HG03460 (cell line): Measurements from ENCODE around the gene NSD1.
"Not testable (repeated sequence)": the region's sequence is repeated elsewhere in the genome, so short reads cannot be mapped to it uniquely, and the experiment has no call there.

Experiments used
- ATAC-seq: cut with Tn5 transposase; IDR thresholded peaks from one replicate; pipeline ENCODE4 v1.9.1; 2021; ENCODE audit not compliant: unreplicated experiment

Gene NSD1

GRCh38 chr5:177303925-177304391 lies 170.4 kb downstream of the NSD1 start:
- no peak for ATAC-seq

- no peak for ATAC-seq
These were observed 171.0 kb downstream of the NSD1 start for GRCh38 chr5:177304392-177305119.

GRCh38 chr5:177306103-177306640 lies 172.6 kb downstream of the NSD1 start:
- ATAC-seq: not testable (repeated sequence)

GRCh38 chr5:177306674-177307543 lies 173.3 kb downstream of the NSD1 start:
- ATAC-seq: no peak

- ATAC-seq: no peak
These were observed 174.2 kb downstream of the NSD1 start for GRCh38 chr5:177307544-177308363.

GRCh38 chr5:177308740-177309139 lies 175.2 kb downstream of the NSD1 start:
- no peak for ATAC-seq

- ATAC-seq: no peak
These were observed 176.0 kb downstream of the NSD1 start for GRCh38 chr5:177309351-177310191.

- no peak for ATAC-seq
These were observed 176.8 kb downstream of the NSD1 start for GRCh38 chr5:177310332-177310731.

- no peak for ATAC-seq
These were observed 177.3 kb downstream of the NSD1 start for GRCh38 chr5:177310757-177311391.

- peak; percentile 2 for ATAC-seq
These were observed 177.8 kb downstream of the NSD1 start for GRCh38 chr5:177311392-177311722.

GRCh38 chr5:177311723-177312648 lies 178.4 kb downstream of the NSD1 start, which contains the start of gene MXD3:
TSS of gene MXD3 (minus strand) at chr5:177311898. CDS start at chr5:177311830, 68 bp downstream.
- peak; percentile 69 for ATAC-seq

GRCh38 chr5:177312649-177313181 lies 179.1 kb downstream of the NSD1 start:
- ATAC-seq: peak; percentile 26

- no peak for ATAC-seq
These were observed 180.1 kb downstream of the NSD1 start for GRCh38 chr5:177313561-177314259.

- no peak for ATAC-seq
These were observed 181.1 kb downstream of the NSD1 start for GRCh38 chr5:177314376-177315342.

- ATAC-seq: no peak
These were observed 181.8 kb downstream of the NSD1 start for GRCh38 chr5:177315411-177315810.

GRCh38 chr5:177316005-177316404 lies 182.4 kb downstream of the NSD1 start:
- no peak for ATAC-seq
